PC-3 (cell line): ENCODE results near the gene QRSL1. TPM values are rescaled to one million over a fixed set of nuclear protein-coding genes. Genes with fewer than 3 reads are reported as not detected.

Experiments used
- ATAC-seq: fragments of 200-7000 bp; cut with Tn5 transposase; 2 replicates; pipeline ENCODE4 v1.9.1; 2020; ENCODE audit warnings: mild to moderate bottlenecking, moderate library complexity
- BruUV-seq: library from RNA; stranded (reverse); fragments of 400-500 nt; replicated peaks from 2 replicates; lab custom pipeline; 2021; lab: Mats Ljungman, UMichigan
- CTCF ChIA-PET: fragments of 300-600 bp; sonication (Branson Sonifier 250); formaldehyde crosslinking; loops from one replicate; lab custom pipeline; 2022; ENCODE audit warnings: antibody characterized with exemption; lab: Charles Lee
- POLR2A ChIA-PET: fragments of 300-600 bp; sonication (Branson Sonifier 250); formaldehyde crosslinking; loops from one replicate; lab custom pipeline; 2022; ENCODE audit warnings: antibody characterized with exemption; ENCODE audit not compliant: unreplicated experiment; lab: Charles Lee
- DNase-seq: peaks from one replicate; pipeline ENCODE4 v3.0.0-alpha.2; 2015
- H2AFZ ChIP-seq: fragments of 300-600 bp; sonication (generic); 2 replicates; pipeline ENCODE4 v1.6.0; 2016; ENCODE audit warnings: antibody characterized with exemption, low read length
- H3F3A ChIP-seq: fragments of 300-600 bp; sonication (generic); one replicate; pipeline ENCODE4 v1.6.0; 2017; ENCODE audit warnings: antibody characterized with exemption, low read length, control low read depth, mild to moderate bottlenecking; ENCODE audit not compliant: unreplicated experiment
- H3K27ac ChIP-seq: fragments of 300-600 bp; sonication (generic); 2 replicates; pipeline ENCODE4 v1.5.1; 2016; ENCODE audit warnings: mild to moderate bottlenecking, low read length
- H3K27me3 ChIP-seq: fragments of 300-600 bp; sonication (generic); 2 replicates; pipeline ENCODE4 v1.6.1; 2016; ENCODE audit warnings: low read length, mixed read lengths
- H3K36me3 ChIP-seq: fragments of 300-600 bp; sonication (generic); 2 replicates; pipeline ENCODE4 v1.6.1; 2016; ENCODE audit warnings: low read depth, mixed run types, low read length, mixed read lengths
- H3K4me1 ChIP-seq: fragments of 300-600 bp; sonication (generic); 2 replicates; pipeline ENCODE4 v1.5.1; 2016; ENCODE audit warnings: low read length; ENCODE audit not compliant: insufficient read depth
- H3K4me2 ChIP-seq: fragments of 300-600 bp; sonication (generic); 2 replicates; pipeline ENCODE4 v1.6.0; 2016; ENCODE audit warnings: low read length
- H3K4me3 ChIP-seq: fragments of 300-600 bp; sonication (generic); 2 replicates; pipeline ENCODE4 v1.5.1; 2016; ENCODE audit warnings: mild to moderate bottlenecking, low read length, mixed read lengths
- H3K79me2 ChIP-seq: fragments of 300-600 bp; sonication (generic); 2 replicates; pipeline ENCODE4 v1.6.1; 2017; ENCODE audit warnings: low read length, mixed read lengths
- H3K9ac ChIP-seq: fragments of 300-600 bp; sonication (generic); 2 replicates; pipeline ENCODE4 v1.6.0; 2016; ENCODE audit warnings: mild to moderate bottlenecking, low read length
- H3K9me2 ChIP-seq: fragments of 300-600 bp; sonication (generic); replicated peaks from 2 replicates; pipeline ENCODE4 v1.6.1; 2016; ENCODE audit warnings: mixed run types, low read length, mixed read lengths
- H3K9me3 ChIP-seq: fragments of 300-600 bp; sonication (generic); 2 replicates; pipeline ENCODE4 v1.6.1; 2016; ENCODE audit warnings: low read length, mixed read lengths
- H4K20me1 ChIP-seq: fragments of 300-600 bp; sonication (generic); 2 replicates; pipeline ENCODE4 v1.6.1; 2016; ENCODE audit warnings: low read length, mixed read lengths
- EZH2 ChIP-seq: fragments of 300-600 bp; sonication (generic); IDR thresholded peaks from one replicate; pipeline ENCODE4 v1.6.1; 2017; ENCODE audit warnings: antibody characterized with exemption, mild to moderate bottlenecking, low read length; ENCODE audit not compliant: unreplicated experiment
- EZH2phosphoT487 ChIP-seq: fragments of 300-600 bp; sonication (generic); IDR thresholded peaks from 2 replicates; pipeline ENCODE4 v1.6.1; 2018; ENCODE audit warnings: mild to moderate bottlenecking, antibody characterized with exemption, low read length, borderline replicate concordance
- intact Hi-C: fragments of 100-400 bp; cut with micrococcal nuclease; formaldehyde crosslinking; loops from 2 replicates; pipeline ENCODE4 v1.9.0; 2023
- total RNA-seq: library from RNA; depleted of rRNA; stranded (reverse); fragments of >200 nt; gene quantifications from 2 replicates; pipeline ENCODE4 v1.2.3, GENCODE V29; 2014; rRNA removed
- TF ChIP-seq, protein P1 (sequence below): fragments of 300-600 bp; sonication (generic); conservative IDR thresholded peaks from 2 replicates; pipeline ENCODE4 v1.5.1; 2017; ENCODE audit warnings: antibody characterized with exemption, low read depth, mild to moderate bottlenecking, low read length

QRSL1 gene
- total RNA-seq, 1 experiment from 2014 or later, result 10.0 TPM

DNA sequence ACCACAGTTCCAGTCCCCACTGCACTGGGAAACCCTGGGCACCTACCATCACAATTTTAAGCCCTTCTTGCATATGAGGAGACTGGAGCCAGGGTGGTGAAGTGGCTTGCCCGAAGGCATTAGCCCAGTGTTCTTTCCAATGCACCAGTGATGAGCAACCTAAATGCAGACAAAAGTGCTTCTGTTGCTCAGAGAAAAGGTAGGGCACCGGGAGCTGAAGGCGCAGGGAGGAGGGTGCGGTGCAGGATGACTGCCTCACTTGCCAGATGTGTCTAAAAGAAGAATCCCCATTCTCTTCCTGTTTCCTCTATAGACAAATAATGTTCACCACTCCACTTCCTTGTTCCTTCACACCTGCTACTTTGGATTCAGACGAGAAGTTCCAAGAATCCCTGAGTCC is 86.5 kb downstream of the QRSL1 start:
- no peaks in the 10 kb centered on the region for H3K9me3 ChIP-seq
- ChIA-PET POLR2A (no interaction called here), CTCF (no interaction called here)
- DNase-seq (no peak), ATAC-seq (no peak)
- H3F3A ChIP-seq, result no peaks in the 10 kb centered on the region
- no peak overlapping the region for H2AFZ ChIP-seq
- H3K4me2 ChIP-seq, result no peak overlapping the region
- no peak overlapping the region for H3K27ac ChIP-seq
- no peaks in the 10 kb centered on the region for H4K20me1 ChIP-seq
- no peaks in the 10 kb centered on the region for H3K79me2 ChIP-seq
- no peak overlapping the region for H3K9ac ChIP-seq
- H3K36me3 ChIP-seq, result no peaks in the 10 kb centered on the region
- intact Hi-C loops, result no loop called here
- H3K4me3 ChIP-seq, result no peak overlapping the region
- no peaks in the 10 kb centered on the region for H3K4me1 ChIP-seq
- no TSS peak for BruUV-seq
- H3K27me3 ChIP-seq, result no peaks in the 10 kb centered on the region
- TF ChIP-seq EZH2, result no peak
- TF ChIP-seq, protein P1, sequence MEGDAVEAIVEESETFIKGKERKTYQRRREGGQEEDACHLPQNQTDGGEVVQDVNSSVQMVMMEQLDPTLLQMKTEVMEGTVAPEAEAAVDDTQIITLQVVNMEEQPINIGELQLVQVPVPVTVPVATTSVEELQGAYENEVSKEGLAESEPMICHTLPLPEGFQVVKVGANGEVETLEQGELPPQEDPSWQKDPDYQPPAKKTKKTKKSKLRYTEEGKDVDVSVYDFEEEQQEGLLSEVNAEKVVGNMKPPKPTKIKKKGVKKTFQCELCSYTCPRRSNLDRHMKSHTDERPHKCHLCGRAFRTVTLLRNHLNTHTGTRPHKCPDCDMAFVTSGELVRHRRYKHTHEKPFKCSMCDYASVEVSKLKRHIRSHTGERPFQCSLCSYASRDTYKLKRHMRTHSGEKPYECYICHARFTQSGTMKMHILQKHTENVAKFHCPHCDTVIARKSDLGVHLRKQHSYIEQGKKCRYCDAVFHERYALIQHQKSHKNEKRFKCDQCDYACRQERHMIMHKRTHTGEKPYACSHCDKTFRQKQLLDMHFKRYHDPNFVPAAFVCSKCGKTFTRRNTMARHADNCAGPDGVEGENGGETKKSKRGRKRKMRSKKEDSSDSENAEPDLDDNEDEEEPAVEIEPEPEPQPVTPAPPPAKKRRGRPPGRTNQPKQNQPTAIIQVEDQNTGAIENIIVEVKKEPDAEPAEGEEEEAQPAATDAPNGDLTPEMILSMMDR, result no peak
- no peak for TF ChIP-seq EZH2phosphoT487
- no peaks in the 10 kb centered on the region for H3K9me2 ChIP-seq

DNA sequence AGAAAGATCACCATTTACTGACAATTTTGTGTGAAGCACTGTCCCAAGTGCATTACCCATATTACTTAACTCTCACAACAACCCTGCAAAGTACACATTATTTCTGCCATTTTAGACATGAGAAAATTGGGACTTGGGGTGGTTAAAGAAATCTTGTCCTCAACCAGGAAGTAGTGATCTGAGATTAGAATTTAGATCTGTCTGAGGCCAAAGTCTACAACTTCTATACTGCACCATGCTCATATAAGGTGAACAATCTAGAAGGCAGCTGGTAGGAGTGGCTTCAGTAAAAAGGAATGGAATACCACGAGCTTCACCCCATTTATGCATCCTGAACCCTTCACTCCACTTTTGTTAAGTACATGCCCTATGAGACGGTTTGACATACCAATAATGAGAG is 87.6 kb downstream of the QRSL1 start:
- H3K27ac ChIP-seq, result no peak overlapping the region
- H2AFZ ChIP-seq, result no peak overlapping the region
- H3F3A ChIP-seq, result no peaks in the 10 kb centered on the region
- DNase-seq (no peak), ATAC-seq (no peak)
- H3K9ac ChIP-seq, result no peak overlapping the region
- no peaks in the 10 kb centered on the region for H3K9me2 ChIP-seq
- no peaks in the 10 kb centered on the region for H4K20me1 ChIP-seq
- no peaks in the 10 kb centered on the region for H3K9me3 ChIP-seq
- TF ChIP-seq EZH2, result no peak
- TF ChIP-seq, protein P1, result no peak
- POLR2A ChIA-PET, result no interaction called here
- CTCF ChIA-PET, result no interaction called here
- H3K36me3 ChIP-seq, result no peaks in the 10 kb centered on the region
- H3K27me3 ChIP-seq, result no peaks in the 10 kb centered on the region
- peaks cover 7% of the 10 kb centered on the region for H3K4me1 ChIP-seq
- H3K79me2 ChIP-seq, result no peaks in the 10 kb centered on the region
- intact Hi-C loops, result no loop called here
- no peak overlapping the region for H3K4me3 ChIP-seq
- BruUV-seq, result no TSS peak
- no peak overlapping the region for H3K4me2 ChIP-seq

Other genes starting within 250 kb of the QRSL1 start
- gene RTN4IP1, start 80 bp upstream of the QRSL1 start, total RNA-seq, result 7.3 and 8.6 TPM in 2 replicates